GM12864 (cell line): ENCODE data around the gene GPX3.

Source experiments
- DNase-seq: peaks from one replicate; pipeline ENCODE4 v3.0.0-alpha.2; 2011; ENCODE audit warnings: low read depth
- H3K4me3 ChIP-seq: 2 replicates; pipeline ENCODE4 v1.5.1; 2011; ENCODE audit warnings: mild to moderate bottlenecking, low read depth, low read length, control low read depth
- TF ChIP-seq, protein P1 (sequence below): IDR thresholded peaks from 2 replicates; pipeline ENCODE4 v1.5.1; 2011; ENCODE audit warnings: low read depth, mild to moderate bottlenecking, moderate library complexity, low read length, control low read depth, inconsistent platforms; ENCODE audit errors: missing control alignments

Gene GPX3

DNA sequence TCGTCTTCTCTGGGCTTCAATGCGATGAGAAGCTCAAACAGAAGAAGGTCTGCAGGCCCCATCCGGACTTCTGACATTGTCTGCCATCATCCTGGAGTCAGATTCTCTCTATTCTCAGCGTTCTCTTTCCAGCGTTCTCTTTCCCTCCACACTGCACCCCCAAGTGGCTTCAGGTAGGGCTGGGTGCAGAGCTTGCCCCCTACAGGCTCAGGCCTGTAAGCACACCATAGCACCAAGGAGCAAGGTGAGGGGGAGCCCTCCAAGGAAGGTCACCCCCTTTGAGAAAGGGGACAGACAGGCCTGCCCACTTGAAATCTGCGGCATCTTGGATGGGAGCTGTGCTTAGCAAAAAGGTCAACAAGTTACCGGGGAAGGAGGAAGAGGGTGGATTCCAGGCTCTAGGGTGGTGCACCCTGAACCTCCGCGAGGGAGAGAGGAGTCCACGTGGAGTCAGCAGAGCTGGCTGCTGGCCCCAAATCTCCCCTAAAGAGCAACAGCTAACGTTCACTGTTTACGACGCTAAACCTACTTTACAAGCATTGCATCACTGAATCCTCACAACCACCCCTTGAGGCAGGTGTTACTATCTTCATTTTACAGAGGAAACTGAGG is 27.5 kb downstream of the GPX3 start:
- DNase-seq, result no peak
- TF ChIP-seq, protein P1, sequence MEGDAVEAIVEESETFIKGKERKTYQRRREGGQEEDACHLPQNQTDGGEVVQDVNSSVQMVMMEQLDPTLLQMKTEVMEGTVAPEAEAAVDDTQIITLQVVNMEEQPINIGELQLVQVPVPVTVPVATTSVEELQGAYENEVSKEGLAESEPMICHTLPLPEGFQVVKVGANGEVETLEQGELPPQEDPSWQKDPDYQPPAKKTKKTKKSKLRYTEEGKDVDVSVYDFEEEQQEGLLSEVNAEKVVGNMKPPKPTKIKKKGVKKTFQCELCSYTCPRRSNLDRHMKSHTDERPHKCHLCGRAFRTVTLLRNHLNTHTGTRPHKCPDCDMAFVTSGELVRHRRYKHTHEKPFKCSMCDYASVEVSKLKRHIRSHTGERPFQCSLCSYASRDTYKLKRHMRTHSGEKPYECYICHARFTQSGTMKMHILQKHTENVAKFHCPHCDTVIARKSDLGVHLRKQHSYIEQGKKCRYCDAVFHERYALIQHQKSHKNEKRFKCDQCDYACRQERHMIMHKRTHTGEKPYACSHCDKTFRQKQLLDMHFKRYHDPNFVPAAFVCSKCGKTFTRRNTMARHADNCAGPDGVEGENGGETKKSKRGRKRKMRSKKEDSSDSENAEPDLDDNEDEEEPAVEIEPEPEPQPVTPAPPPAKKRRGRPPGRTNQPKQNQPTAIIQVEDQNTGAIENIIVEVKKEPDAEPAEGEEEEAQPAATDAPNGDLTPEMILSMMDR, result peak; percentile 90
- no peak overlapping the region for H3K4me3 ChIP-seq

DNA sequence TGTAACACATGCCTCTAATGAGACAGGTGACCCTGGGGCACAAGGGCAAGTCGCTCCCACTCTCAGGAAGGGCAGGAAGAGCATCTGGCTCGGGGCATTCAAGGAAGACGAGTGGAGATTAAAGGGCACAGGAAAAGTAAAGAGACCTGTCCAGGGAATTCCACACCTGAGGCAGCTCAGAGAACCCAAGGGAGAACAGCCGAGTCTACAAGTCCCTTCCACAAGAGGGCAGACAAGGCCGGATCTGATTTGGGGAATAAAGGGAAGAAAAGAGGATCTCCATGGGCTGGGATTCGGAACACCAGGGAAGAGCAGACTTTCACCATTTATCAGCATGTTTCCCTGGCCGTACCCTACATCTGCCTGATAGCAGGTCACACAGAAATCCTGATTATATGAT is 28.1 kb downstream of the GPX3 start:
- DNase-seq, result no peak
- TF ChIP-seq, protein P1, result peak; percentile 26
- H3K4me3 ChIP-seq, result no peak overlapping the region

DNA sequence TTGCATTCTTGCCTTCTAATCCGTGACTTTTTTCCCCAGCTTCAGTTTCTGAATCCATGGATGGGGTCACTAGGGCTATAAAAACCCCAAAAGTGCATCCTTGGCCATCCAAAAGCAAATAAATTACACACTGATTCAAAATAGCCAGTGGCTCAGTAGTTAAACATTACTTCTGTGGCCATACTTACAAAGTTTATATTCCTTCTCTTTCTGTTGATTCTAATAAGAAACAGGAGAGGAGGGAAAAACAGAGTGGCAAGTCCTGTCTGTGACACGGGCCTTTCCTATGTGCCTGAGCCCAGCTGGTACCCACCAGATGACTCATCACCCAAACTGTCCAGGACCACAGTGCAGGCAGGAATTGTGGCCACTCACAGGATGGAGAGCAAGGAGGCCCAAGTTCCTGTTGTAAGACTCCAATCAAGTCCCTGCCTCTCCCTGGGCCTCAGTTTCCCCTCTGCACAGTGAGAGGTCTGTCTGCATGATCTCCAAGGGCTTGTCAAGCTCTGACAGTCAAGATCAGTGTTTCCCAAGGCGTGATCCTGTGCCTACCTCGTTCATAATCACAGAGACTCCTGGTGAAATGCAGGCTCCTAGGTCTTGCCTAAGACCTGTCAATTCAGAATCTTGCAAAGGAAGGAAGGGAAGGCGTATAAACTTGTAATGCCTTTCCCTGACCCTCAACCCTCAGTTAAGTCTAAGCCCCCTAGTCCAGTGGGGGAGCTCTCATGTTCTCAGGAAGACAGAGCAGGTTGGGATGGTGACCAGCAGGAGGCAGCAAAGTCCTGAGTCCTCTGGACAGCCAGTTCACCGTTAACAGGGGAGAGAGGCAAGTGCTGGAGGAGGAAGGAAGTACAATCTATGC is 30.9 kb downstream of the GPX3 start:
- peak; percentile 59 for DNase-seq
- no peak overlapping the region for H3K4me3 ChIP-seq

DNA sequence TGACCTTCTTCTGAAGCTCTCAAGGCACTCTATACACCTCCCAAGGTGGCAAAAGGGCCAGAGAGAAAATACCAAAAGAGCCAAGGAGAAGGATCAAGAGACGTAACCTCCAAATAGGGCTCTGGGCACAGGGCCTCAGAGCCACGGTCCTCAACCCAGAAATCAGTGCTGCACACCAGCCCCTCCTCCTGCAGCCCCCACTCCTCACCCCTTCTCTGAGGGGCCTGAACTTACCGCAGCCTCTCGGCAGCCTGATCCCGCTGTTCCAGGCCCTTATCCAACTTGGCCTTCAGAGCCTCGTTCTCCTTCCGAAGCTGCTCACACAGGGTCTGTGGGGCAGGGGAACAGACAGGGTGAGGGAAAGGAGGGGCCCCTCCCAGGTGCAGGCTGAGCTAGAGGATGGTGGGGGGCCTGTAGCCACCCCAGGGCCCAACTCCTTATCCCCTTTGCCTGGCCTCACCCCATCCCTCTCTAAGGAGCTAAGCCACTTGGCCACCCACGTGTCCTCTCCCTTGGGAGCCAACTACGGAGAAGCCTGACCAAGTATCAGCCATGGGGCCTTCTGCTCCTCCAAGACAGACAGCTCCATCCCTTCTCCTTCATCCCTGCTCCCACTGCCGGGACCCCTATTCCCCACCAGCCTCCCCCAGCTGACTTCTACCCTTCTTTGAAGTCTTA is 31.7 kb downstream of the GPX3 start:
- H3K4me3 ChIP-seq, result no peak overlapping the region
- DNase-seq, result no peak
- TF ChIP-seq, protein P1, result no peak

More for the DNA sequence above, 30.9 kb downstream of the GPX3 start:
- TF ChIP-seq, protein P1, result peak; percentile 89

DNA sequence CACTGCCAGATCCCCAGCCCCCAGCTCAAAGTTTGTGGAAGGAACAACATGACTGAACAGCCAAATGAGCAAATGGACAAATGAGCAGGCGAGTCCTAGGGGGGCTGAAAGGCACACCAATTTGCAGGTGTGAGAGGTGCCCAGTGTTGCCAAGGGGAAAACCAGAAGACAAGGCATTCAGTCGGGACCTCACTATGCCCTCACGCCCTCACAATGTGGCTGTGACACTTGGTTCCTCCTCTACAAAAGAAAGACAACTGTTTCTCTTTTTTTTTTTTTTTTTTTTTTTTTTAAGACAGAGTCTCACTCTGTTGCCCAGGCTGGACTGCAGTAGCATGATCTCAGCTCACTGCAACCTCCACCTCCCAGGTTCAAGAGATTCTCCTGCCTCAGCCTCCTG is 32.4 kb downstream of the GPX3 start:
- no peak for DNase-seq
- H3K4me3 ChIP-seq, result no peak overlapping the region
- TF ChIP-seq, protein P1, result no peak

DNA sequence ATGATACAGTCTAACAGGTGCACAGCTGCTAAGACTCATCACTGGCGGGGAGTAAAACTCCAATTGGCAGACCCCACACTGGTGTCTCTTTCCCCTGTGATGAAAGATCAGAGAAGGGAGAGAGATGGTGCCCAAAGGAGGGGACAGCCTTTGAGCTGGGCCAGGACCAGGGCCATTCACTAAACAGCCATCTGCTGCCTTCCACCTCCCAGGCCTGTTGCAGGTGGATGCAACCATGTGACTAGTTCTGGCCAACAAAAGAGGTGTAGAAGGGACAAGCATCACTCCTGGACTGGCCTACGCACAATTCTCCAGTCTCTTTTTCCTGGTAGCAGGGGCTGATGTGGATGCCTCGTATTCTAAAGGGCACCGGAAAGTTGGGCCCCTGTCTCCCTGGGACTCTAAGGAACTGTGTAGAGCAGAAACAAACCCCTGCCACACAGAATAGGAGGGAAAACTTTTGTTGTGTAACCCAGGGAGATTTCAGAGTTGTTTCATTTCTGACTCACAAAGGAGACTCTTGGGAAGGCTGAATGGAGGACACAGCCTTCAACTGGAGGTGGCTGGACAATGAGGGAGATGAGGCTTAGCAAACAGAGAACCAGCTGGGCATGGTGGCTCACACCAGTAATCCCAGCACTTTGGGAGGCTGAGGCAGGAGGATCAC is 33.5 kb downstream of the GPX3 start:
- TF ChIP-seq, protein P1, result no peak
- no peak overlapping the region for H3K4me3 ChIP-seq
- no peak for DNase-seq
